GM10266 (cell line): ENCODE data around the gene DPP9.

ENCODE experiments used
- DNase-seq: peaks from one replicate; pipeline ENCODE4 v3.0.0; 2012; ENCODE audit errors: extremely low spot score
- CTCF ChIP-seq: IDR thresholded peaks from 2 replicates; pipeline ENCODE4 v1.5.1; 2012; ENCODE audit warnings: mild to moderate bottlenecking, low read depth; ENCODE audit not compliant: control insufficient read depth, insufficient read depth; ENCODE audit errors: missing control alignments

The DPP9 gene

GRCh38 chr19:4707322-4707721 lies 16.3 kb downstream of the DPP9 start:
- TF ChIP-seq CTCF: no peak
- no peak for DNase-seq

GRCh38 chr19:4705413-4706131 lies 18.1 kb downstream of the DPP9 start:
- no peak for TF ChIP-seq CTCF
- DNase-seq: no peak

GRCh38 chr19:4704317-4704673 lies 19.3 kb downstream of the DPP9 start:
- no peak for TF ChIP-seq CTCF
- no peak for DNase-seq

- no peak for DNase-seq
- TF ChIP-seq CTCF: no peak
Observed at GRCh38 chr19:4703671-4704316, 19.8 kb downstream of the DPP9 start.

- TF ChIP-seq CTCF: no peak
- DNase-seq: no peak
Observed at GRCh38 chr19:4702764-4703163, 20.9 kb downstream of the DPP9 start.

GRCh38 chr19:4701557-4701956 lies 22.1 kb downstream of the DPP9 start:
- TF ChIP-seq CTCF: no peak

GRCh38 chr19:4700693-4700970 lies 23.0 kb downstream of the DPP9 start:
- no peak for DNase-seq

More at GRCh38 chr19:4701557-4701956, 22.1 kb downstream of the DPP9 start:
- no peak for DNase-seq

More at GRCh38 chr19:4700693-4700970, 23.0 kb downstream of the DPP9 start:
- TF ChIP-seq CTCF: no peak
